Lower leg skin (tissue), 3 donors: ENCODE results near the gene PUS1.

ENCODE experiments used
- POLR2A ChIP-seq, 2 donors: fragments of 450-650 bp; IDR thresholded peaks; one replicate each; pipeline ENCODE4 v1.6.1; 2016 to 2017; ENCODE audit warnings: antibody characterized with exemption in 2 of 2, mild to moderate bottlenecking in 1 of 2, moderate library complexity in 1 of 2
- TF ChIP-seq, protein P1 (sequence below), 3 donors: fragments of 450-650 bp; IDR thresholded peaks; one replicate each; pipeline ENCODE4 v1.5.1; 2016; ENCODE audit warnings: antibody characterized with exemption in 3 of 3, mild to moderate bottlenecking in 3 of 3, moderate library complexity in 2 of 3

DNA sequence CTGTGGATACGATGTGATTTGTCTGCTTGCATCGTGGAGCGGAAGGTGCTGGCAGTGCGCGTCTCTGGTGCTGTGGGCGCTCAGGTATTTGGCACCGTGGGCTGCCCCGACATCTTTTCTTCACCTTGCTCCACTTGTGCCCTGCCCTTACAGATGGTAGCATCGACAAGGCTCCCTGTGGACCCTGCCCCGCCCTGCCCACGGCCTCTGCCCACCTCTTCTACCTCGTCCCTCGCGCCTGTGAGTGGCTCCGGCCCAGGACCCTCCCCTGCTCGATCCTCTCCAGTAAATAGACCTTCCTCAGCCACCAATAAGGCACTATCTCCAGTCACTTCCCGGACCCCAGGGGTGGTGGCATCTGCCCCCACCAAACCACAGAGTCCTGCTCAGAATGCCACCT, 57.3 kb downstream of the PUS1 start:
- TF ChIP-seq, protein P1, sequence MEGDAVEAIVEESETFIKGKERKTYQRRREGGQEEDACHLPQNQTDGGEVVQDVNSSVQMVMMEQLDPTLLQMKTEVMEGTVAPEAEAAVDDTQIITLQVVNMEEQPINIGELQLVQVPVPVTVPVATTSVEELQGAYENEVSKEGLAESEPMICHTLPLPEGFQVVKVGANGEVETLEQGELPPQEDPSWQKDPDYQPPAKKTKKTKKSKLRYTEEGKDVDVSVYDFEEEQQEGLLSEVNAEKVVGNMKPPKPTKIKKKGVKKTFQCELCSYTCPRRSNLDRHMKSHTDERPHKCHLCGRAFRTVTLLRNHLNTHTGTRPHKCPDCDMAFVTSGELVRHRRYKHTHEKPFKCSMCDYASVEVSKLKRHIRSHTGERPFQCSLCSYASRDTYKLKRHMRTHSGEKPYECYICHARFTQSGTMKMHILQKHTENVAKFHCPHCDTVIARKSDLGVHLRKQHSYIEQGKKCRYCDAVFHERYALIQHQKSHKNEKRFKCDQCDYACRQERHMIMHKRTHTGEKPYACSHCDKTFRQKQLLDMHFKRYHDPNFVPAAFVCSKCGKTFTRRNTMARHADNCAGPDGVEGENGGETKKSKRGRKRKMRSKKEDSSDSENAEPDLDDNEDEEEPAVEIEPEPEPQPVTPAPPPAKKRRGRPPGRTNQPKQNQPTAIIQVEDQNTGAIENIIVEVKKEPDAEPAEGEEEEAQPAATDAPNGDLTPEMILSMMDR (IDR thresholded peaks at IDR 0.05), result no peak
- TF ChIP-seq POLR2A (IDR thresholded peaks at IDR 0.05), result no peak
